Stimulated activated naive CD4-positive, alpha-beta T cell treated with Interleukin-2 at 50 U/mL for 16 hours (primary cell): ENCODE measurements around the gene DOCK9.
A peak's percentile ranks its signal among the peaks of the same experiment; 100 is the strongest.
"Not testable (repeated sequence)": the region's sequence is repeated elsewhere in the genome, so short reads cannot be mapped to it uniquely, and the experiment has no call there.

Experiments used
- DNase-seq: peaks from one replicate; lab custom pipeline; 2025; lab: John Stamatoyannopoulos, UW

The DOCK9 gene

DNA sequence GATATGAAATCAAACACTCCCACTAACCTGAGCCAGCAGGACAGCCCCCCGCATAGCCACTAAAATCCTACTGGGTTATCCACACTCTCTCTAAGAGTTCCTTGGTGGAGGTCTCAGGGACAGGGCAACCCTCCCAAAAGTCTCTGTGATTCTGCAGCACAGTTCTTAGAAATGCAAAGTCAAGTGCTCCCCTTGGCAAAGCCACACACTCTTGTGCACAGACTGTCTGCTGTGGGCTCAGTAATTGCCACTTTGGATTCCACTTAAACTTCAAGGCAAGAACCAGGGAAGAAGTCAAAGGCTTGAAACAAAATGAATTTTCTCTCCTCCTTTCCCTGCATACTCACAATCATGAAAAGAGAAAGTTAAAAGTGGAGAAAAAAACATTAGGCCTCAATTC is 61.5 kb downstream of the DOCK9 start:
- no peak for DNase-seq

DNA sequence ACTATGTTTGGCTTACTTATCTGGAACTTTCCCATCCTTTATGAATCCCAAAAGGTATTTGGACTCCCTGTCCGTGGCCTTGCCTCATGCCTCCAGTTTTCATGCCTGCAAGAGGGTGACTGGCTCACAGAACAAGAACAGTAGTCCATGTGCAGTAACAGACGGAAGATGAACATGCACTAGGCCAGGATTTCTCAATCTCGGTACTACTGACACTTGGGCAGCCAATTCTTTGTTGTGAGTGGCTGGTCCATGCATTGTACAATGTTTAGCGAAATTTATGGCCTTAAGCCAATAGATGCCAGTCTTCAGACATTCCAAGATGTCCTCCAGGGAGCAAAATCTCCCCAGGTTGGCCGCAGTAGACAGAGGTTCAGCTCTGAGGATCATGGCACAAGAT is 61.9 kb downstream of the DOCK9 start:
- DNase-seq = no peak

DNA sequence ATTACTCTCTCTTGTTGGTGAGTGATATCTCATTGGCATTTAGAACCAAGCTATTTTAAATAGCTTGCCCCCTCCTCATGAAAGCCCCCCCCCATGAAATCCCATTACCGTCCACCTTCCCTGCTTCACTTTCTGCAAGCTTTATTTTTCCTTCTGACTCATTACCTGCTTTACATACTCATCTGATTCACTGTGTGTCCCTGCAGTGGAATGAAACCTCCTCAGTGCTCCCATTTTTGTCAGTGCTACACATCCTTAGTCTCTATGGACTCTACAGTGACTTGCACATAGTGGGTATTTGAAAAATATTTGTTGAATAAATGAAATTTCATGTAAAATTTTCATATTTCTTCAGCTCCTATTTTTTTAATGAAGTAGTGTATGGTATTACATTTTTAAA is 62.3 kb downstream of the DOCK9 start:
- no peak for DNase-seq

DNA sequence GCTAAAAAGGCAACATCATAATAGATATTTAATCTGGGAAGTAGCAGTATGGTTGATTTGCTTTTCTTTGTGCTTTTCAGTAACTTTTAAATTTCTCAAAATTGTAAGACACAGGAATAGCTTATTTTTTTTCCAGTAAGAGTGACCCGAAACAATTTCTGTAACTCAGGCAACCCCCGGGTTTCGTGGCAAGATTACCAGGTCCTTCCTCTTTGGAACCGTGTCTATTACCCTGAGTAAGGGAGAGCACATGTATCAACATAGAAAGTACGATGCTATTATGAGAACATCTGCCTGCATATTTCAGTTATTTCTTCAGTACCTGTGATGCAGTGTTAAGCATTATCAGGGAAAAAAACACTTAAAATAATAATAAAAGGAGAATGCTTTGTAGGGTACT is 64.1 kb downstream of the DOCK9 start:
- DNase-seq = no peak

DNA sequence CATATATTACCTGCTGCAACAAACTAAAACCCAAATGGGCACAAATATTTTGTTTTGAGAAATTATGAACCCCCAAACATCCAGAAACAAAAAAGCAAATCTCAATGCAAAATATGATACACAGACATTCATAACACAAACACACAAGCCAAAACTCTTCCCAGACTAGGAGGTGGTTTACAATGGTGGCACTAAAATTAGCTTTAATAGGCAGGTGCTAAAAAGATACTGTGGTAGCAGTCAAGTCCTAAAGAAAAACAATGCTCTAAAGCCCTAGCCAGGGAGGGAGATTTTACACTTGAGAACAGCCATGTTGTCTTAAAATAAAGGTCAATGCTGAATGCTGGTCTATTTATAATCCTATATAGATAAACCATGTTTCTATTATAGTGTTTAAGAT is 65.0 kb downstream of the DOCK9 start:
- DNase-seq = no peak

DNA sequence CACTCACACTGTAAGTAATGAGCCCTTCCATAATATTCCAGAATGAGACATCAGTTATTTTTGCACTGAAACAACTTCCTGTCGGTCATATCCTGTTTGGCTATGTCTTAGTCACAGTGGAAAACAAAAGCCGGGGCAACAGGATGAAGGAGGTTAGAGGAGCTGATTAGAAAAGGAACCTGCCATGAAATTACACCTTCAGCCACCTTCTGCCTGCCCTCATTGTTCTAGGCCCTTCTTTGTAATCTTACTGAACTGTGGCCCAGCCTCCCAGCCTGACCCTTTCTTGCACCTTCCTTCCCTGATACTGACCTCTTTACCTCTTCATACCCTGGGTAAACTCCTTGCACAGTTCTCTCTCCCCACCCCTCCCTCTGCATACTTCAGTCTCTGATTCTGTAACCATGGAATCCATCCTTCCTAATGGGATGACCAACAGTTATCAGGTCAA is 67.3 kb downstream of the DOCK9 start:
- peak; percentile 5 for DNase-seq

DNA sequence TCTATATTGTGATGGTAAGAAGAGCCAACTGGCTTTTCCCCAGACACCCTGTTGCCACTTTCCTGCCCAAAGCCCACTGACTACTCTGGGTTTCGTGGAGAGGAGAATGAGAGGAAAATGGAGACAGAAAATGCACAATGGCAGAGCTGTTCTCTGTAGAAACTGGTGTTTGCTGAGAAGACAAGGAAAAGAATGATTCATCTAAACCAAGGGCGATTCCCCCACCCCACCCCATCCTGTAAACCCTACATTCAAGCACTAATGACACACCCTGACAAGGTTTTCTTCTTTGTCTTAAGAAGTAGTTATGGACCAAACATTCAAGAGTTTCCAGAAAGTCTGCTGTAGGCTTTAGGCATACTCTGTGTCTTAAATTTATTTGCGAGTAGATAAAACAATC is 68.8 kb downstream of the DOCK9 start:
- no peak for DNase-seq

DNA sequence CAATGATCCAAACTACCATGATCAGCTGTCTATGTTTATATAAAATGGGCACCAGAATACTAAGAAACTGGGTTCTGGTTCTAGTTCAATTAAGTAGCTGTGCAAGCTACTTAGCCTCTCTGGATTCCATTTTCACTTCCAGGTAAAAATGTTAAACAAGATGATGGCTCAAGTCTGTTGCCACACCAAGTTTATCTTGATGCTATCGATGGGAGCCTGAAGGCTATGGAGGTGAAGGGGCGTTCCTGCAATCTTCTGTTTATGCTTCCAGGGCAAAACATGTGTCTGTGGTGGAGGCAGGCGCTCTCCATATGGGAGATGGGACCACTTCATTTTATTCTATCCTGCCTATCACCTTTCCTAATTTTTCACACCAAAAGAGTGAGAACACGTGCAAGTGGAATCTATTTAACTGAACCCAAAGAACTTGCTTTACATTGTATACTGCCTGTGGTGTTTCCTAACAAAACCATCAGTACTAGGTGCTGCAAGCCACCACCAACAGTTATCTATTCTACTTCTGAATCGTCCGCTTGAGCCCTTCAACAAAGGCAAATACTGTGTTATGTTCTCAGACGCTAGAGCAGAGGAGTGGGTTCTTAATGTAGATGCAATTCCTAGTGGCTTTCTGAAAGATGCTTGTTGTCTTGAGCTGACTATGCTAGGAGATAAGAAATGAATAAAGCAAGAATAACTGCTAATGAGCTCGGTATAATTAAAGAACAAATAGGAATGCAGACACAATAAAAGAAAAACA is 70.9 kb downstream of the DOCK9 start:
- no peak for DNase-seq

DNA sequence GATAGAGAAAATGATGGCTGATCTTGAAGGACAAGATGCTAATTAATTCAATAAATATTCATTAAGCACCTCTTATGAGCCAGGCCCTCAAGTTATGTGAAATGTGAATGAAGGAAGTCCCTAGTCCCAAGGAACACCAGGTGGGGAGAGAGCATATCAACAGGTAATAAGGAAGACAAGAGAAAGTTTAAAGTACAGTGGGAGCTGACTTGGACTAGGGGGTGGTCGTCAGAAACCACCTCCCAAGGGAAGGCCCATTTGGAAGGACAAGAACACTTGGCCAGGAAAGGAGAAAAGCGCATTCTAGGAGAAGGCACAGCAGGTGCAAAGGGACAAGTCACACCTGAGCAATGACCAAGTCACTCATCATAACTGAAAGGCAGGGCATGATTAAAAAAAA is 72.7 kb downstream of the DOCK9 start:
- no peak for DNase-seq

DNA sequence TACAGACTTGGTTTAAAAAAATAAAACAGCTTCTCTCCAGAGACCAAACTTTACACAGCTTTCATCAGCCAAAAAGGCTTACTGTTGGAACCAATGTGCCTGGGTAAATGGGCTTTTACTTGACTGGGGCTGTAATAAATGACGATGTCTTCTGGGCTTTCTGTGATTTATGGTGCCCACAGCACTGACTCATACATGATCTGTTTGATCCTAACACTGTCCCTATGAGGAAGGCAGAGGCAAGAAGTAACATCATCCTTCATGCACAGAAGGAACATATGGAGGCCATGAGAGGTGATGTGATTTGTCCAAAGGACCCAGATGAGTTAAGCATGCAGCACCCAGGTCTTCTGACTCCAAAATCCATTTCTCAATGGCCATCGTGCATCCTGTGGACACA is 77.4 kb downstream of the DOCK9 start:
- DNase-seq = no peak

DNA sequence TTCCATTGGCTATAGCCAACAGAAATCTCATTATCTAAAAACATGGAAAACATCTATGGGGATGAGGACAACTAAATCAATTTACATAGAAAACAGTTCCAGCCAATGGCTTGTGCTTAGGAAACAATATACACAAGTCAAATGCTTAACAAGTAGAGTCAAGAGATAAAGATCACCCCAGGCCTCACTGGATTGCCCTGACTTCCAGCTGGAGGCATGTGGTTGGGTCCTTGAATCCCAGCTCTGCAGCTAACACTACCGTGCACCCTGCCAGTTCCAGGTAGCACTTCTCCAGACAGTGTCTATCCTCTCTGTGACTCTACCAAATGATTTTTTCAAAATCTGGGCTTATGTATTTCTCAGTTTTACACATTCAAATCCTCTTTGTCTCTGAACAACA is 80.2 kb downstream of the DOCK9 start:
- DNase-seq = no peak

DNA sequence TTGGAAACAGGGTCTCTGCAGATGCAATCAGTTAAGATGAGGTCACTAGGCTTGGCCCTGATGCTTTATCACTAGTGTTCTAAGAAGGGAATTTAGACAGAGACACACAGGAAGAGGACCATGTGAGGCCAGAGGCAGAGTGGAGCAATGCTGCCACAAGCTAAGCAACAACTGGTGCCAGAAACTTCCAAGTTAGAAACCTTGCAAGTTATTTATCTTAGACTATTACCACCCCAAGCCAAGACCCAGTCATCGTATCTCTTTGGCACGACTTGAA is 81.1 kb downstream of the DOCK9 start:
- DNase-seq = no peak

DNA sequence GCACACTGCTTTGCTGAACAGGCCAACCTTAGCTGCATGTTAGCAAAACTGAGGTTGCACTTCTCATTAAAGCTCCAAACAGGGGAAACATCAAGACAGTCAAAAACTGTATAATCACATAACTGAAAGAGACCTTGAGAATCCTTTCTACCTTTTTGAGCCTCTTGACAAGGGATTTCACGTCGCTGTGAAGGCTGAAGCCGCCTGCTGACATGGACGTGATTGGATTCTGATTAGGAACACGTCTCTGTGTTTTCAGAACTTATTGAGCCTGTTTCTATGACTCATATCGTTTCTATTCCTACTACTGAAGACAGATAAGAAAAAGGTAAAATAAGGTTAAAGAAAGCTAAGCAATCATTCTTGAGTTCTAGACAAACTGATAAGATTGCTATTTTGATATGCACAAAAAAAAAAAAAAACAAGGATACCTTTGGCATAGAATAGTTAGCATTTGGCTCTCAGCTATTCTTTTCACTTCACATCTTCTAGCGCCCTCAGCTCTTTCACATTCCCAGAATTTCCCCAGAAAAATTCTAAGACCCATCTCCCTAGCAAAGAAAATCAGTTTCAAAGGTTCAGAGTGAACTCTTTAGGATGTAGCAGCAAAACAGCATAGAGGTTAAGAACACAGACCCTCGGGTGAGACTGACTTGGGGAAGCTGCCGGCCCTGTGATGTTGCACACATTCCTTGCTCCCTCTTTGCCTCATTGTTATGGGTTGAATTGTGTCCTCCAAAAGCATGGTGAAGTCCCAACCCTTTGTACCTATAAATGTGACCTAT is 81.6 kb downstream of the DOCK9 start:
- no peak for DNase-seq

DNA sequence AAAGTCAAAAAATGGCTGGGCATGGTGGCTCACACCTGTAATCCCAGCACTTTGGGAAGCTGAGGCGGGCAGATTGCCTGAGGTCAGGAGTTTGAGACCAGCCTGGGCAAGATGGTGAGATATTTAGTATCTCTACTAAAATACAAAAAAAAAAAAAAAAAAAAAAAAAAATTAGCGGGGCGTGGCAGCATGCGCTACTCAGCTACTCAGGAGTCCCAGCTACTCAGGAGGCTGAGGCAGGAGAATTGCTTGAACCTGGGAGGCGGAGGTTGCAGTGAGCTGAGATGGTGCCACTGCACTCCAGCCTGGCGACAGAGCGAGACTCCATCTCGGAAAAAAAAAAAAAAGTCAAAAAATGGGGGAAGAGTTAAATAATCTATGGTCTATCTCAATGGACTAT is 83.0 kb downstream of the DOCK9 start:
- not testable (repeated sequence) for DNase-seq

DNA sequence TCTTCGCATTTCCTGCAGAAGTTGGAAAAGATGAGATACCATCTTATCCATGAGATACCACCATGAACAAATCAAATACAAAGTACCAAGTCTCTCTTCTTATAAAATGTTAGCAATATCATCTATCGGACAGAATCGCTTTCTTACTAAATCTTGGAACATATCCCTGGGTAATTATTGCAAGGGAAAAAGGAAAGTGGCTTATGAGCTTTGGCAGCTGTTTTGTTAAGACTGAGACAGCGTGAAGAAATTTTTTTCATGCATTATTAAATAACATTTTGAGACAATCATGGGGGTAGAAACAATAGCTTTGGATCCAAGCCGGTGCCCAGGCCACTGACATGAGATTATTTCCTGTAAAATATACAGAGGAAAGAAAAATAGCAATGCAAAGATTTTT is 84.5 kb downstream of the DOCK9 start:
- no peak for DNase-seq

DNA sequence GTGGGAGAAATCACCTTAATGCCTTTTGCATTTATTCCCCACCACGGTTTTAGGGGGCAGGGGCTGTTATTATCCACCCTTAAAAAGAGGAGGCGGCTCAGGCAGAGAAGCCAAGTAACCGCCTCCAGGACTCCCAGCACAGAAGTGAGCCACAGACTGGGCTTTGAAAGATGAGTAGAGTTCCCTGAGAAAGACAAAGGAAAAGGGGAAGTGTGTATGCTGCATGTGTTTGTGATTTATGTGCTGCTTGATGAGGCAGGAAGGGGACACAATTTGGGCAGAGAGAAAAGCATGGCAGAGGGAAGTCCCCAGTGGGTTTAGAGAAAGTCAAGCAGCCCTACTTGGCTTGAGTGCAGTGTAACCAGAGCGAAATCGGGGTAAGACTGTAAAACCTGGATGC is 85.0 kb downstream of the DOCK9 start:
- DNase-seq = no peak

DNA sequence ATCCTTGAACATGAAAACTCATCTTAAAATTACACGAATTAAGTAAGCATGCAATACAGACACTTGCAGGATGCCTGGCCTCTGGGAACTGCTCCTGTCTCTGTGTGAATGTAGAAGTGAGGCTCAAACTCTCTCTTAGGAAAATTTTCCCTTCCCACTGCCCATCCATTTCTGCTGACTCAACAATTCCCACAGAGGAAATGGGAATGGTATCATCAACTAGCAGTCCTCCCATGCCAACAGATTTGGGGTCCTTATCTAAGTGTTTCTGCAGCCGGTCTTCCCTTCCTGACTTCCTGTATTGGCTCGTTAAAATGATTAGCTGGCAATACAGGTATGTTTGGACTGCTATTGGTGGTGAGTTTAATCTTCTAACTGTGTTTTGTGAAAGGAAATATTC is 85.8 kb downstream of the DOCK9 start:
- no peak for DNase-seq

DNA sequence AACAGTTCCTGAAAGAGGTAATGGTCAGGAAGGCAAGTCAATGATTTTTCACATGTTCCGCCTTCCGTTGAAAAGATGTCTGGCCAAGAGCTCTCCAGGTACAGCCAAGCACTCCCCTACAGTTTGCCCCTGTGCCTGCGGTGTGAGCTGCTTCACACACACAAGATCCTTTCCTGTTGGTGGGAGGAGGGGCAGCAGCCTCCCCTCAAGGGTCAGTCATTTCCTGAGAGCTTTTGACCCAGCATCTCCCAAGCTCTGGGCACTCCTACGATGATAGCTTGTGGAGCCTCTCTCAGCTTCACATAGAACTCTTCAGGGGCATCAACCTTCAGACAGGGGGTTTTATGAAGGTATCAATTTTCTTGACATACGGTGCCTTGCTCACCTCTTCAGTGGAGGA is 86.9 kb downstream of the DOCK9 start:
- no peak for DNase-seq

DNA sequence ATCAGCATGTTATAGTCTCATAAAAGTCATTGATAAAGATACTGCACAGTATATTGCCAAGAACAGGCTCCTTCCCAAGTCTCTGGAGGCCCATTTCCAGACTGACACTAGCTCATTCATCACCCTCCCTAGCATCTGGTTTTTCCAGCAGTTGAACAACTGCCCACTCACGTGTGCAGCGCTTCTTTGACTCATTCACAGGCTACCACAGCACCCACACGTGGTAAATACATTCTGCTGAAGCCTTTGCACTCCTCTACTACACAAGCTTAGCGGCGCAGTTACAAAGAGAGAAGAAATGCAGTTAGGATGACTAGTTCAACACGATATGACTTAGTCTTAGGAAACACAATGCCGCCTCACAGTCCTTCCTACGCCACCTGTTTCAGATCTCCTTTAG is 87.7 kb downstream of the DOCK9 start:
- peak; percentile 27 for DNase-seq

DNA sequence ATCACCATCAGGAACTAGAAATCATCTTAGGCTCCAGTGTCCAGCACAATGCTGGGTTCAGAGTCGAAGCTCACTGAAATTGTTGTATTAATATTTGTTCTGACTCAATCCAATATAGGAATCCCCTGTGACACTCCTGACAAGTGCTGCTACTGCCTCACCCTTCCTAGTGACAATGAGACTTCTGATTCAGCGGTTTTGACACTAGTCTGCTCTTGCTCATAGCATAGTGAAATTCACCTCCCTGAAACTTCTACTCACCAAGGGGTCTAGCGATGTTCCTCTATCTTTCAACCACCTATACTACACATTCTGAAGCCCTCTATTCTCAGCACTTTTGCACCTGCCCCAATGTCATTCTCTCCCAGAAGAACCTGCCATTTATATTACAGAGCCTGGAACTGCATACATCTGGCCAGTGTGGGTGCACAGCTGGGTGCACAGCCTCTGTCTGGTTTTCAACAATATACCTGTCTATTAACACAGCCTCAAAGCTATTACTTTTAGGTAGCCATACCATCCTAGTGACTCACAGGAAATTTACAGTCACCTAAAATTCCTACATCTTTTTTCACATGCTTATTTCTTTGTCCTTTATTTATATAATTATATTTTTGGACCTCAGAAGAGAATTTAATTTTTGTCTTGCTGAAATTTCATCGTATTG is 88.3 kb downstream of the DOCK9 start:
- no peak for DNase-seq

DNA sequence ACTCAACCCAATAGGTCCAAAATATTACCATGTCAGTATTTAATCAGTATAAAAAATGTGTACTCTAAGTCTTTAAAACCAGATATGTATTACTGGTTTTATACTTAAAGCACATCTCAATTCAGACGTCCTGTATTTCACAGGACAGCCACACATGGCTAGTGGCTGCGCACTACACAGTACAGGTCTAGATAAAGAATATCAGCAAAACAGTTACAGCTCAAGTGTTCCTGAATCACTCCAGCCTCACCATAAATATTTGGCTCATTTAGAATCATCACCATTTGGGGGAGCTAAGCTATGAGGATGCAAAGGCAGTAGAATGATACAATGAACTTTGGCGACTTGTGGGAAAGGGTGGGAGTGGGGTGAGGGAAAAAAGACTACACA is 89.0 kb downstream of the DOCK9 start:
- DNase-seq = no peak

DNA sequence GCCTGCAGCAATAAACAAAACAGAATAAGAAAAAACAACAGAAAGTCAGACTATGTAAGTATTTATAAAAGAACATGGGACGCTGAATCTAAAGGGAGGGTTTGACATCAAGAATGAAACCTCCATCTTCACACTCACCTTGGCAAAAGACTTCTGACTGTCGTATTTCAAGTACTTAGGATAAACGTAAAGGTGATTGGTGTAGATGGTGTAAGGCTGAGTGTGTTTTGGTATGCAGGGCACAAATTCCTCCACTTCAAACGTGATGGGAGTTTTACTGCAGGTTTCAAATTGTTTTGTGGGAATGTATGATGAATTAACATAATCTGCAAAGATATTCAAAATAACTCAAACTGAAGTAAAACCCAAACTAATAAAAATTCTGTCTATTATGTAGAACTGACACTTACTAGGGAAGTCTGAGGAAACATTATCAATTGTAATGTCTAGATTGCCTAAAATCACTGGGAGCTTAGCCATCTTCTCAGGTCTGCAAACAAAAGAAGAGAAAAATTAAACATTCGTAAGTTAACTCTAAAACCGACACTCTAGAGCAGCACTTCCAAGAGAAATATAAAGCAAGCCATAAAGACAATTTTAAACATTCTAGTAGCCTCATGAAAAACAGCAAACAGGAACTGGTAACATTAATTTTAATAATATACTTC is 89.5 kb downstream of the DOCK9 start:
- no peak for DNase-seq
